HL-60 (cell line): ENCODE measurements around the gene ADGRL3.

Experiments used
- DNase-seq, 2 experiments: peaks; one replicate each; pipeline ENCODE4 v3.0.0-alpha.2; 2010 to 2020; ENCODE audit warnings: low read depth in 1 of 2, low spot score in 1 of 2
- H3K27ac ChIP-seq: fragments of 250-450 bp; sonication (Bioruptor Pico); replicated peaks from 2 replicates; pipeline ENCODE4 v1.5.1; 2020; ENCODE audit warnings: mild to moderate bottlenecking, moderate library complexity
- H3K27me3 ChIP-seq: fragments of 250-450 bp; sonication (Bioruptor Pico); 2 replicates; pipeline ENCODE4 v1.5.1; 2021; ENCODE audit warnings: mild to moderate bottlenecking, moderate library complexity; ENCODE audit not compliant: insufficient read depth, poor library complexity, severe bottlenecking
- H3K4me3 ChIP-seq: replicated peaks from 2 replicates; pipeline ENCODE4 v1.5.1; 2011; ENCODE audit warnings: mild to moderate bottlenecking, control low read depth, low read length; ENCODE audit not compliant: insufficient read depth
- GABPA ChIP-seq: IDR thresholded peaks from 2 replicates; pipeline ENCODE4 v1.6.1; 2012; ENCODE audit warnings: low read depth
- POLR2AphosphoS5 ChIP-seq: IDR thresholded peaks from 2 replicates; pipeline ENCODE4 v1.6.1; 2012; ENCODE audit warnings: low read depth
- REST ChIP-seq: IDR thresholded peaks from 2 replicates; pipeline ENCODE4 v1.6.1; 2012; ENCODE audit warnings: low read depth; ENCODE audit not compliant: insufficient replicate concordance
- SPI1 ChIP-seq: IDR thresholded peaks from 2 replicates; pipeline ENCODE4 v1.6.1; 2012; ENCODE audit warnings: low read depth, mild to moderate bottlenecking, borderline replicate concordance
- TF ChIP-seq, protein P1 (sequence below): IDR thresholded peaks from one replicate; pipeline ENCODE4 v1.5.1; 2011; ENCODE audit warnings: low read length, control low read depth, inconsistent platforms; ENCODE audit not compliant: insufficient read depth

Gene ADGRL3

DNA sequence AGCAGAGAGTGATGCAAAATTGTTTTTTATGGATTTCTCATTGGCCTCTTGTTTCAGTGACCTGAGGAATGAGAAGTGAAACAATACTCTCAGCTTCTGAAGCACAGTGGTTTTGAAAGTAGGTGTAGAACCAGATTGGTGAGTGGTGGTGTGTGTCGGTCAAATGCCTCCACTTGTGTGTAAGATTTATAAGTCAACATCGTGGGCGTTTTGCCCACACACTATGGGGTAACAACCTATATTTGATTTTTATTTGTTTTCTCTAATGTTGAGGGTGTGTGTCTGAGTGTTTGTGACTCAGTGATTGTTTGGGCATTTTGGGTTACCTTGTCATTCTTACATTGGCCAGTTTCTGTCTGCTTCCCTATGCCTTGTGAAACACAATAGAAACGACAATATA lies 23.3 kb downstream of the ADGRL3 start:
- Histone ChIP-seq H3K27me3 (no peaks in the 10 kb centered on the region), H3K4me3 (no peak overlapping the region), H3K27ac (no peak overlapping the region)
- DNase-seq = no peak
- TF ChIP-seq POLR2AphosphoS5 (no peak), GABPA (no peak), SPI1 (no peak), REST (no peak)
- TF ChIP-seq, protein P1, sequence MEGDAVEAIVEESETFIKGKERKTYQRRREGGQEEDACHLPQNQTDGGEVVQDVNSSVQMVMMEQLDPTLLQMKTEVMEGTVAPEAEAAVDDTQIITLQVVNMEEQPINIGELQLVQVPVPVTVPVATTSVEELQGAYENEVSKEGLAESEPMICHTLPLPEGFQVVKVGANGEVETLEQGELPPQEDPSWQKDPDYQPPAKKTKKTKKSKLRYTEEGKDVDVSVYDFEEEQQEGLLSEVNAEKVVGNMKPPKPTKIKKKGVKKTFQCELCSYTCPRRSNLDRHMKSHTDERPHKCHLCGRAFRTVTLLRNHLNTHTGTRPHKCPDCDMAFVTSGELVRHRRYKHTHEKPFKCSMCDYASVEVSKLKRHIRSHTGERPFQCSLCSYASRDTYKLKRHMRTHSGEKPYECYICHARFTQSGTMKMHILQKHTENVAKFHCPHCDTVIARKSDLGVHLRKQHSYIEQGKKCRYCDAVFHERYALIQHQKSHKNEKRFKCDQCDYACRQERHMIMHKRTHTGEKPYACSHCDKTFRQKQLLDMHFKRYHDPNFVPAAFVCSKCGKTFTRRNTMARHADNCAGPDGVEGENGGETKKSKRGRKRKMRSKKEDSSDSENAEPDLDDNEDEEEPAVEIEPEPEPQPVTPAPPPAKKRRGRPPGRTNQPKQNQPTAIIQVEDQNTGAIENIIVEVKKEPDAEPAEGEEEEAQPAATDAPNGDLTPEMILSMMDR = no peak

- no peak for DNase-seq
- TF ChIP-seq, protein P1 = no peak
- TF ChIP-seq SPI1 = no peak
- no peak for TF ChIP-seq REST
- TF ChIP-seq GABPA = no peak
- no peak for TF ChIP-seq POLR2AphosphoS5
- no peak overlapping the region for H3K27ac ChIP-seq
Measured at GRCh38 chr4:61224573-61224972, 24.4 kb downstream of the ADGRL3 start.

GRCh38 chr4:61225656-61226055 lies 25.5 kb downstream of the ADGRL3 start:
- Histone ChIP-seq H3K27ac (no peak overlapping the region), H3K27me3 (no peaks in the 10 kb centered on the region), H3K4me3 (no peak overlapping the region)
- DNase-seq = no peak
- TF ChIP-seq, protein P1 = no peak
- no peak for TF ChIP-seq SPI1
- no peak for TF ChIP-seq REST
- TF ChIP-seq POLR2AphosphoS5 = no peak
- TF ChIP-seq GABPA = no peak

More at GRCh38 chr4:61224573-61224972, 24.4 kb downstream of the ADGRL3 start:
- H3K4me3 ChIP-seq = no peak overlapping the region
- no peaks in the 10 kb centered on the region for H3K27me3 ChIP-seq
